GM19438 (cell line): ENCODE data around the gene SFMBT2.

ENCODE experiments used
- ATAC-seq: cut with Tn5 transposase; IDR thresholded peaks from one replicate; pipeline ENCODE4 v1.9.1; 2021; ENCODE audit warnings: low read depth; ENCODE audit not compliant: unreplicated experiment

The SFMBT2 gene

GRCh38 chr10:7117806-7118674, 292.8 kb downstream of the SFMBT2 start:
- no peak for ATAC-seq

GRCh38 chr10:7117177-7117799, 293.5 kb downstream of the SFMBT2 start:
- ATAC-seq = no peak

- no peak for ATAC-seq
These were observed 299.3 kb downstream of the SFMBT2 start for GRCh38 chr10:7111561-7111960.

GRCh38 chr10:7111089-7111488, 299.7 kb downstream of the SFMBT2 start:
- ATAC-seq = no peak
